ENCODE data around the gene CNTN4. TPM values are rescaled to one million over a fixed set of nuclear protein-coding genes. Genes with fewer than 3 reads are reported as not detected.

CNTN4 gene
- total RNA-seq, 3 donors from 2014 or later, result 6.6 to 16.7 (median 16.7) TPM

GRCh38 chr3:2947536-2947935 lies 848.9 kb downstream of the CNTN4 start:
- no peak overlapping the region for H3K27ac ChIP-seq
- DNase-seq (ENCODE audit: low spot score in 2 of 2), result no peak
- H3K4me3 ChIP-seq, result no peak overlapping the region
- TF ChIP-seq CTCF (IDR thresholded peaks at IDR 0.05) (no peak), POLR2A (IDR thresholded peaks at IDR 0.05) (no peak), POLR2AphosphoS5 (IDR thresholded peaks at IDR 0.05) (no peak)
- no peaks in the 10 kb centered on the region for H3K4me1 ChIP-seq
- no peaks in the 10 kb centered on the region for H3K27me3 ChIP-seq
- H3K9me3 ChIP-seq, result no peaks in the 10 kb centered on the region
- intact Hi-C loops (cut with DNase I; ENCODE audit: low total_unique reads), result no loop called here
- no peaks in the 10 kb centered on the region for H3K36me3 ChIP-seq

DNA sequence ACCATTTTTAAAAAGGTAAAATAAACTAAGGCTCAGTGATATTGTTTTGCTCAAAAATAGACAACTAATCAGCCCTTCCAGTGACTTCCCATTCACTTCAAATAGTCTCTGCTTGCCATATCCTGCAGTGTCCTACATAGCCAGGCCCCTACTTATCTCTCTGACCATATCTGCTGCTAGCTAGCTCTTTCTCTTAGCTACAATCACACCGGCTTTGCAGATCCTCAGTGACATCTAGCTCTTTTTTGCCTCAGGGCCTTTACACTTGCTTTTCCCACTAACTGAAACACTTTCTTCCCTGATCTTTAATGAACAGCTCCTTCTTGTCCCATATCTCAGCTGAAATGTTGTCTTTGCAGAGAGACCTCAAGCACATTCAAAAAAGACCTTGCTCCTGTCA lies 850.2 kb downstream of the CNTN4 start:
- no peaks in the 10 kb centered on the region for H3K4me1 ChIP-seq
- no peaks in the 10 kb centered on the region for H3K27me3 ChIP-seq
- intact Hi-C loops (cut with DNase I; ENCODE audit: low total_unique reads), result no loop called here
- H3K4me3 ChIP-seq, result no peak overlapping the region
- no peaks in the 10 kb centered on the region for H3K9me3 ChIP-seq
- no peak overlapping the region for H3K27ac ChIP-seq
- DNase-seq (ENCODE audit: low spot score in 2 of 2), result no peak
- H3K36me3 ChIP-seq, result no peaks in the 10 kb centered on the region
- TF ChIP-seq CTCF (IDR thresholded peaks at IDR 0.05) (no peak), POLR2A (IDR thresholded peaks at IDR 0.05) (no peak), POLR2AphosphoS5 (IDR thresholded peaks at IDR 0.05) (no peak)

- Histone ChIP-seq H3K9me3 (no peaks in the 10 kb centered on the region), H3K4me3 (no peak overlapping the region), H3K27me3 (no peaks in the 10 kb centered on the region), H3K4me1 (no peaks in the 10 kb centered on the region), H3K36me3 (no peaks in the 10 kb centered on the region), H3K27ac (no peak overlapping the region)
- TF ChIP-seq POLR2A (IDR thresholded peaks at IDR 0.05) (no peak), POLR2AphosphoS5 (IDR thresholded peaks at IDR 0.05) (no peak), CTCF (IDR thresholded peaks at IDR 0.05) (no peak)
- intact Hi-C loops (cut with DNase I; ENCODE audit: low total_unique reads), result no loop called here
- DNase-seq (ENCODE audit: low spot score in 2 of 2), result no peak
These were observed 851.5 kb downstream of the CNTN4 start for GRCh38 chr3:2950159-2950558.

DNA sequence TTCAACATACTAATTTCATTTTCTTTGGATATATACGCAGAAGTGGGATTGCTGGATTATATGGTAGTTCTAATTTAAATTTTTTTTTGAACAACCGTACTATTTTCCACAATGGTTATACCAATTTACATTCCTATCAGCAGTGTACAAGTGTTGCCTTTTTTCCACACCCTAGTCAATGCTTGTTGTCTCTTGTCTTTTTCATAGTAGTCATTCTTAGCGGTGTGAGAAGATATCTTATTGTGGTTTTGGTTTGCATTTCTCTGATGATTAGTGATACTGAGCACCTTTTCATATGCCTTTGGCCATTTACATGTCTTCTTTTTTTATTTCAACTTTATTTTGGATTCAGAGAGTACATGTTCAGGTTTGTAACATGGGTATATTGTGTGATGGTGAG lies 858.4 kb downstream of the CNTN4 start:
- Histone ChIP-seq H3K9me3 (no peaks in the 10 kb centered on the region), H3K27ac (no peak overlapping the region), H3K36me3 (no peaks in the 10 kb centered on the region), H3K4me1 (no peaks in the 10 kb centered on the region), H3K4me3 (no peak overlapping the region), H3K27me3 (no peaks in the 10 kb centered on the region)
- intact Hi-C loops (cut with DNase I; ENCODE audit: low total_unique reads), result no loop called here
- TF ChIP-seq POLR2AphosphoS5 (IDR thresholded peaks at IDR 0.05) (no peak), CTCF (IDR thresholded peaks at IDR 0.05) (no peak), POLR2A (IDR thresholded peaks at IDR 0.05) (no peak)
- DNase-seq (ENCODE audit: low spot score in 2 of 2), result no peak

GRCh38 chr3:2958551-2958950 lies 859.9 kb downstream of the CNTN4 start:
- no peak for TF ChIP-seq CTCF (IDR thresholded peaks at IDR 0.05)
- no peak for TF ChIP-seq POLR2A (IDR thresholded peaks at IDR 0.05)
- no peak for TF ChIP-seq POLR2AphosphoS5 (IDR thresholded peaks at IDR 0.05)
- no peaks in the 10 kb centered on the region for H3K36me3 ChIP-seq
- H3K27ac ChIP-seq, result no peak overlapping the region
- H3K27me3 ChIP-seq, result no peaks in the 10 kb centered on the region
- no peak overlapping the region for H3K4me3 ChIP-seq
- no peaks in the 10 kb centered on the region for H3K4me1 ChIP-seq
- DNase-seq (ENCODE audit: low spot score in 2 of 2), result no peak
- H3K9me3 ChIP-seq, result no peaks in the 10 kb centered on the region
- intact Hi-C loops (cut with DNase I; ENCODE audit: low total_unique reads), result no loop called here

Measured in breast epithelium (tissue), 4 donors.